Fibroblast of villous mesenchyme (primary cell): ENCODE results near the gene LRCOL1. TPM values are rescaled to one million over a fixed set of nuclear protein-coding genes. Genes with fewer than 3 reads are reported as not detected.

Experiments
- DNase-seq: peaks from one replicate; pipeline ENCODE4 v3.0.0-alpha.2; 2010; ENCODE audit warnings: low read depth
- H3K4me3 ChIP-seq: 2 replicates; pipeline ENCODE4 v1.5.1; 2011; ENCODE audit warnings: low read depth, mild to moderate bottlenecking, low read length
- total RNA-seq: library from RNA; depleted of rRNA; stranded (reverse); fragments of >200 nt; gene quantifications from 2 replicates; pipeline ENCODE4 v1.2.3, GENCODE V29; 2012
- TF ChIP-seq, protein P1 (sequence below): IDR thresholded peaks from 2 replicates; pipeline ENCODE4 v1.5.1; 2012; ENCODE audit warnings: low read depth, mild to moderate bottlenecking, low read length; ENCODE audit not compliant: insufficient read depth

Gene LRCOL1
- total RNA-seq, 1 donor = not detected

DNA sequence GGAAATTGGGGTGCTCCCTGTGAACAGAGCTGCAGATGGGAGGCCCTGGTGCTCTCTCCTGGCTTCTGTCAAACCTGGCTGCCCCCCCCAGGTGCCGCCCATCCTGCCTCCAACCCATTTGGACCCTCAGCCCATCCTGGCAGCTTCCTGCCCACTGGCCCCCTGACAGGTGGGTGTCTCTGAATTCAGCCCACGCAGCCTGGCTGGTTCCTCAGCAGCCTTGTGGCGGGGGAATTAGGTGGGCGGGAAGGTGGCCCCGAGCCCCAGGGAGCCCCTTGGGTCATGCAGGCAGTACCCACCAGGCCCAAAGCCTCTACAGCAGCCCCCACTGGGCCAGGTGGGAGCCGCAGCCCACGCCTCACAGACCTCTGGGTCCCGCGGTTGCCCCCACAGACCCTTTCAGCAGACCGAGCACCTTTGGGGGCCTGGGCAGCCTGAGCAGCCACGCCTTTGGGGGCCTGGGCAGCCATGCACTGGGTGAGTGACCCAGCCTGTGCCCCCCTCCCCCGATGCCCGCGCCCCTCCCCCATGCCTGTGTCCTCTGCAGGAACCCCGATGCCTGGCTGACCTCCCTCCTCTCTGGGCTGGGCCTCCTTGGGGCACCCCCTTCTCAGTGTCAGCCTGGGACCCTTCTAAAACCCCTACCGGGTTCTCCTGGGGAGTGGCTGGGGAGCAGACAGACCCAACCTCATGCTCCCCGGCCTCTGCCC lies 28.9 kb downstream of the LRCOL1 start:
- no peak overlapping the region for H3K4me3 ChIP-seq
- no peak for DNase-seq
- TF ChIP-seq, protein P1, sequence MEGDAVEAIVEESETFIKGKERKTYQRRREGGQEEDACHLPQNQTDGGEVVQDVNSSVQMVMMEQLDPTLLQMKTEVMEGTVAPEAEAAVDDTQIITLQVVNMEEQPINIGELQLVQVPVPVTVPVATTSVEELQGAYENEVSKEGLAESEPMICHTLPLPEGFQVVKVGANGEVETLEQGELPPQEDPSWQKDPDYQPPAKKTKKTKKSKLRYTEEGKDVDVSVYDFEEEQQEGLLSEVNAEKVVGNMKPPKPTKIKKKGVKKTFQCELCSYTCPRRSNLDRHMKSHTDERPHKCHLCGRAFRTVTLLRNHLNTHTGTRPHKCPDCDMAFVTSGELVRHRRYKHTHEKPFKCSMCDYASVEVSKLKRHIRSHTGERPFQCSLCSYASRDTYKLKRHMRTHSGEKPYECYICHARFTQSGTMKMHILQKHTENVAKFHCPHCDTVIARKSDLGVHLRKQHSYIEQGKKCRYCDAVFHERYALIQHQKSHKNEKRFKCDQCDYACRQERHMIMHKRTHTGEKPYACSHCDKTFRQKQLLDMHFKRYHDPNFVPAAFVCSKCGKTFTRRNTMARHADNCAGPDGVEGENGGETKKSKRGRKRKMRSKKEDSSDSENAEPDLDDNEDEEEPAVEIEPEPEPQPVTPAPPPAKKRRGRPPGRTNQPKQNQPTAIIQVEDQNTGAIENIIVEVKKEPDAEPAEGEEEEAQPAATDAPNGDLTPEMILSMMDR = no peak

GRCh38 chr12:132580701-132581292 lies 29.6 kb downstream of the LRCOL1 start:
- no peak overlapping the region for H3K4me3 ChIP-seq
- TF ChIP-seq, protein P1 = no peak
- DNase-seq = no peak

GRCh38 chr12:132579744-132580143 lies 30.6 kb downstream of the LRCOL1 start:
- DNase-seq = no peak
- no peak overlapping the region for H3K4me3 ChIP-seq
- TF ChIP-seq, protein P1 = no peak

DNA sequence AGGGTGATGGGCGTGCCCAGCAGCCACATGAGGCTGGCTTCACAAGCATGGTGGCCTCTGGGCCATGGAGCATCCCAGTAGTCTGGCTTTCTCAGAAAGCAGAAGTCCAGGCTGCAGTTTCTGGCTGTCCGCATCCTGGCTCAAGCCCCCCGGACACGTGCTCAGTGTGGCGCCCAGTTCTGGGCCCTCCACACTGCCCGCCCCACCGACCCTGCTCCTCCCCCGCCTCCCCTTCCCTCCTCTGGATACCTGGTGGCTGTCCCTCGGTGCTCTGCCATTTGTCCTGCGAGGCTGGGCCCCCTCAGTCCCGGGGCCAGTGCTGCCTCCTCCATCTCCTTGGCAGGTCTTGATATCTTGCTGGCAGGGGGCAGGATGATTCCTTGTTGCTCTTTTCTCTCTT lies 31.6 kb downstream of the LRCOL1 start:
- TF ChIP-seq, protein P1 = no peak
- no peak overlapping the region for H3K4me3 ChIP-seq
- DNase-seq = no peak

DNA sequence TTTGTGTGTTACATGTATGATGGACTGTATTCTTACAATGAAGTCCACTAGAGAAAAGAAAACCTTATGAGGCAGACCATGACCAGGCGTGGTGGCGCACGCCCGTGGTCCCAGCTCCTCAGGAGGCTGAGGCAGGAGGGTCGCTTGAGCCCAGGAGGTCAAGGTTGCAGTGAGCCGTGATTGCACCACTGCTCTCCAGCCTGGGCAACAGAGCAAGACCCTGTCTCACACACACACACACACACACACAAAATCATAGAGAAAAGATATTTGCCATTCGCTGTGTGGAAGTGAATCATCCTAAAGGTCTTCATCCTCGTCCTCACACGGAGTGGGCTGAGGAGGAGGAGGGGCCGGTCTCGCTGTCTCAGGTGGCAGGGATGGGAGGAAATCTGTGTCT lies 32.3 kb downstream of the LRCOL1 start:
- H3K4me3 ChIP-seq = no peak overlapping the region
- DNase-seq = no peak
- TF ChIP-seq, protein P1 = no peak

DNA sequence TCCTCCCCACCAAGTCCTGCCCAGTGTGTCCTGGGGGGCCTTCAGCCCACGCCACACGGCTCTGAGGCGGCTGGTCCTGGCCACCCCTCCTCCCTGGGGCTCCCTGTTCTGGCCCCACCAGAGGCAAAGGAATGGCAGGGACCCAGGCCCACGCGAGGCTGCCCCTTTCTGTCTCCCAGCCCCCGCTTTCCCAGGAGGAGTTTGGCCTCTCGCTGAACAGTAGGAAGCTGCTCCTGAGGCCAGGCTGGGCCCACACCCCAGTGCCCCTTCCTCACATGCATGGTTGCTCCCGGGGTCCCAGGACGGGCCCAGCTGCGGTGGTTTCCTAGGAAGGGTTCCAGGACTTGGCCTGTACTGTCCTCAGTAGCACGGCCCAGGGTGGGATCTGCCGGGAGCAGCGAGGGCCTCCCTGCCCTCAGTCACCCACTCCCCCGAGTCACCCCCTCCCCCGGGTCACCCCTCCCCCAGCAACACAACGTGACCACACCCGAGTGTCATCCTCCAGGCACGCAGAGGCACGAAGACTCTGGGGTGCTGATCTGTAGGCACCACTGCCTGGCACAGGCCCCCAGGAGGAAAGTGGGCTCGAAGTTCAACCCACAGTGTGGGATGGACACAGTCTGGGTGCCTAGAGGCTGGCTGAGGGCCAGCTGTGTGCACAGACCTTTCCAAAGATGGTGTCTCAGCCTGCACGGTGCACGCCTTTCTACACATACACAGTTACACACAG lies 33.0 kb downstream of the LRCOL1 start:
- TF ChIP-seq, protein P1 = no peak
- no peak overlapping the region for H3K4me3 ChIP-seq
- no peak for DNase-seq
